Stimulated activated CD8-positive, alpha-beta memory T cell treated with anti-CD3 and anti-CD28 coated beads, Interleukin-12 subunit alpha, Interleukin-12 subunit beta, amount 100 ng/mL, for 4 hours (primary cell): ENCODE measurements around the gene SUMO3.

Experiments
- DNase-seq: peaks from one replicate; pipeline ENCODE4 v3.0.0-alpha.2; 2020; ENCODE audit warnings: low read depth

SUMO3 gene

GRCh38 chr21:44801468-44802395 lies 16.1 kb downstream of the SUMO3 start, which contains the start of gene UBE2G2:
Gene UBE2G2, minus strand, starts transcription at chr21:44801820. Its CDS starts 72 bp downstream, at chr21:44801748.
- DNase-seq = peak; percentile 81

- no peak for DNase-seq
Observed at GRCh38 chr21:44800971-44801467, 16.8 kb downstream of the SUMO3 start.

- no peak for DNase-seq
Observed at GRCh38 chr21:44800103-44800502, 17.8 kb downstream of the SUMO3 start.

- DNase-seq = no peak
Observed at GRCh38 chr21:44799646-44800045, 18.2 kb downstream of the SUMO3 start.

- no peak for DNase-seq
Observed at GRCh38 chr21:44797775-44798174, 20.1 kb downstream of the SUMO3 start.

GRCh38 chr21:44795342-44795741 lies 22.5 kb downstream of the SUMO3 start:
- DNase-seq = no peak

- no peak for DNase-seq
Observed at GRCh38 chr21:44793592-44794374, 24.1 kb downstream of the SUMO3 start.

- DNase-seq = no peak
Observed at GRCh38 chr21:44792702-44793591, 24.9 kb downstream of the SUMO3 start.

- DNase-seq = no peak
Observed at GRCh38 chr21:44791993-44792392, 25.9 kb downstream of the SUMO3 start.

- no peak for DNase-seq
Observed at GRCh38 chr21:44791246-44791645, 26.6 kb downstream of the SUMO3 start.

- no peak for DNase-seq
Observed at GRCh38 chr21:44790368-44790767, 27.5 kb downstream of the SUMO3 start.

GRCh38 chr21:44789880-44790279 lies 28.0 kb downstream of the SUMO3 start:
- DNase-seq = no peak

- no peak for DNase-seq
Observed at GRCh38 chr21:44785620-44786335, 32.1 kb downstream of the SUMO3 start.

GRCh38 chr21:44784810-44785209 lies 33.1 kb downstream of the SUMO3 start:
- no peak for DNase-seq

- DNase-seq = no peak
Observed at GRCh38 chr21:44783020-44783696, 34.7 kb downstream of the SUMO3 start.

GRCh38 chr21:44780767-44781459 lies 36.9 kb downstream of the SUMO3 start:
- no peak for DNase-seq

- DNase-seq = no peak
Observed at GRCh38 chr21:44780137-44780502, 37.7 kb downstream of the SUMO3 start.

GRCh38 chr21:44779417-44780136 lies 38.3 kb downstream of the SUMO3 start:
- DNase-seq = no peak

GRCh38 chr21:44778983-44779382 lies 38.9 kb downstream of the SUMO3 start:
- no peak for DNase-seq
